Cardiac septum (tissue), 1 donor: Measurements from ENCODE around the gene SORL1. TPM values are rescaled to one million over a fixed set of nuclear protein-coding genes. Genes with fewer than 3 reads are reported as not detected.

ENCODE experiments used
- DNase-seq: peaks from one replicate; pipeline ENCODE4 v3.0.0-alpha.2; 2020; ENCODE audit warnings: low spot score
- intact Hi-C: fragments of 100-400 bp; cut with DNase I; formaldehyde crosslinking; loops from one replicate; pipeline ENCODE4 v1.14.0; 2022
- total RNA-seq: library from RNA; stranded (reverse); fragmentation: NEBNext Ultra II Directional; extraction: Animal tissue kit (Norgen Biotek cat#: 25700); gene quantifications from one replicate; pipeline ENCODE4 v1.2.1, GENCODE V29; 2021
- donor health status: DM: no; HTN: no; CAD: no.

The SORL1 gene
- total RNA-seq, 1 donor from 2014 or later = 8.0 TPM

- no peak for DNase-seq
- intact Hi-C loops = no loop called here
Measured at GRCh38 chr11:121520243-121521144, 68.4 kb downstream of the SORL1 start.

GRCh38 chr11:121521145-121522042 lies 69.3 kb downstream of the SORL1 start:
- DNase-seq = no peak
- intact Hi-C loops = no loop called here

GRCh38 chr11:121522043-121522941 lies 70.2 kb downstream of the SORL1 start:
- intact Hi-C loops = no loop called here
- no peak for DNase-seq

GRCh38 chr11:121523581-121524232 lies 71.6 kb downstream of the SORL1 start:
- DNase-seq = no peak
- intact Hi-C loops = no loop called here

- DNase-seq = no peak
- intact Hi-C loops = no loop called here
Measured at GRCh38 chr11:121524233-121524631, 72.1 kb downstream of the SORL1 start.

- intact Hi-C loops = no loop called here
- no peak for DNase-seq
Measured at GRCh38 chr11:121525376-121525775, 73.3 kb downstream of the SORL1 start.

GRCh38 chr11:121530257-121530656 lies 78.1 kb downstream of the SORL1 start:
- intact Hi-C loops = loop anchor here (10.0 kb wide), 1 partner anchor 205 kb away; no protein-coding TSS in a partner anchor

GRCh38 chr11:121533601-121534000 lies 81.5 kb downstream of the SORL1 start:
- intact Hi-C loops = loop anchor here (10.0 kb wide), 1 partner anchor 209 kb away; no protein-coding TSS in a partner anchor
- no peak for DNase-seq

More at GRCh38 chr11:121530257-121530656, 78.1 kb downstream of the SORL1 start:
- DNase-seq = no peak

GRCh38 chr11:121534131-121535093 lies 82.3 kb downstream of the SORL1 start:
- intact Hi-C loops = loop anchor here (10.0 kb wide), 1 partner anchor 210 kb away; no protein-coding TSS in a partner anchor
- DNase-seq = no peak

- intact Hi-C loops = loop anchor here (10.0 kb wide), 1 partner anchor 210 kb away; no protein-coding TSS in a partner anchor
- DNase-seq = no peak
Measured at GRCh38 chr11:121535129-121535796, 83.1 kb downstream of the SORL1 start.

- DNase-seq = no peak
- intact Hi-C loops = loop anchor here (10.0 kb wide), 1 partner anchor 211 kb away; no protein-coding TSS in a partner anchor
Measured at GRCh38 chr11:121536126-121536525, 84.0 kb downstream of the SORL1 start.

GRCh38 chr11:121538054-121538453 lies 85.9 kb downstream of the SORL1 start:
- no peak for DNase-seq
- intact Hi-C loops = loop anchor here (10.0 kb wide), 1 partner anchor 213 kb away; no protein-coding TSS in a partner anchor

GRCh38 chr11:121539000-121539399 lies 86.9 kb downstream of the SORL1 start:
- DNase-seq = no peak
- intact Hi-C loops = loop anchor here (10.0 kb wide), 1 partner anchor 214 kb away; no protein-coding TSS in a partner anchor

- intact Hi-C loops = loop anchor here (5.0 kb wide), 1 partner anchor 88 kb away; the partner anchor contains the start of genes SORL1 and SORL1-AS1
- DNase-seq = no peak
Measured at GRCh38 chr11:121540627-121541026, 88.5 kb downstream of the SORL1 start.

GRCh38 chr11:121543836-121544380 lies 91.8 kb downstream of the SORL1 start:
- no peak for DNase-seq
- intact Hi-C loops = loop anchor here (5.0 kb wide), 1 partner anchor 92 kb away; the partner anchor contains the start of genes SORL1 and SORL1-AS1

- DNase-seq = no peak
- intact Hi-C loops = loop anchor here (5.0 kb wide), 1 partner anchor 93 kb away; the partner anchor contains the start of genes SORL1 and SORL1-AS1
Measured at GRCh38 chr11:121544956-121545355, 92.8 kb downstream of the SORL1 start.
